Glutamatergic neuron (in vitro differentiated cells): Measurements from ENCODE around the gene HIGD1C. TPM values are rescaled to one million over a fixed set of nuclear protein-coding genes. Genes with fewer than 3 reads are reported as not detected.

Experiments used
- DNase-seq: peaks from one replicate; pipeline ENCODE4 v3.0.0; 2022
- H3K27ac Mint-ChIP-seq: one replicate; pipeline ENCODE4 v1.8.0; 2020; ENCODE audit warnings: mild to moderate bottlenecking, mixed read lengths, inconsistent platforms; ENCODE audit not compliant: unreplicated experiment
- H3K27me3 Mint-ChIP-seq: one replicate; pipeline ENCODE4 v1.8.0; 2020; ENCODE audit warnings: mild to moderate bottlenecking, moderate library complexity, mixed read lengths, inconsistent platforms; ENCODE audit not compliant: unreplicated experiment
- H3K36me3 Mint-ChIP-seq: one replicate; pipeline ENCODE4 v1.8.0; 2020; ENCODE audit warnings: mild to moderate bottlenecking, mixed read lengths, inconsistent platforms; ENCODE audit not compliant: unreplicated experiment
- H3K4me1 Mint-ChIP-seq: one replicate; pipeline ENCODE4 v1.8.0; 2020; ENCODE audit warnings: mild to moderate bottlenecking, low read depth, mixed read lengths, inconsistent platforms; ENCODE audit not compliant: unreplicated experiment
- H3K4me3 Mint-ChIP-seq: one replicate; pipeline ENCODE4 v1.8.0; 2020; ENCODE audit warnings: mild to moderate bottlenecking, mixed read lengths, inconsistent platforms; ENCODE audit not compliant: unreplicated experiment
- H3K9me3 Mint-ChIP-seq: one replicate; pipeline ENCODE4 v1.8.0; 2020; ENCODE audit warnings: mild to moderate bottlenecking, moderate library complexity, mixed read lengths, inconsistent platforms; ENCODE audit not compliant: unreplicated experiment
- total RNA-seq: library from RNA; stranded (reverse); fragmentation: NEBNext Ultra II Directional; extraction: Animal tissue kit (Norgen Biotek cat#: 25700); gene quantifications from one replicate; pipeline ENCODE4 v1.2.1, GENCODE V29; 2021; ENCODE audit not compliant: unreplicated experiment
- TF ChIP-seq, protein P1 (sequence below): fragments of 200-600 bp; sonication (generic); IDR thresholded peaks from one replicate; pipeline ENCODE4 v1.5.0; 2021; ENCODE audit not compliant: partially characterized antibody, unreplicated experiment

Gene HIGD1C
- total RNA-seq, 1 donor from 2014 or later, result not detected

DNA sequence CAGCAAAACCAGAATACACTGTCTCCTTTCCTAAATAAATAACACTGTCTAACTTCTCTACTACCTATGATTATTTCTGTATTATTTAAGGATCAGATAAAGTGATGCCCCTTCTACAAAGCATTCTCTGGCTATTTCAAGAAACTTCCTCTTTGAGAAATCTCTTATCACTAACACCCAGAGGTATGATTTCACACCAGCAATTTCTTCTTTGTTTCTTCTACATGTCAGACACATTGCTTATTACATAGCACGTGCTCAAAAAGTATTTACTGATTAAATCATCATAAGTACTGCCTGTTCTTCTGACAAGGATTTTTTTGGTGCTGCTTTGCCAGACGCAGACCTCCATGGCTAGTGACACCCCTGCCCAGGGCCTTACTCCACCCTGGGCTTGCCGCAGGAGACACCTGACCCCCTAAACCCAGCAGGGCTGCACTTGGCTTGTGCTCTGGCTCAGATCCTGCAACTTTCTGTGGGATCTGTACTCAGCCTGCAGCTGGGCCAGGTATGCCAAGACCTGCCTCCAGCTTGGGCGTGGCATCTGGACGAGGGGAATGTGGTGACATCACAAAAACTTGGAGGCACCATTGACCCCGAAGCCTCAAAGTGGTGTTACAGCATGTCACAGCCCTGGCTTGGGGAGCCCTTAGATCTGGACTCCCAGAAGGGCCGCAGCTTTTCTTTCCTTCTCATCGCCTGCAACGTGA, 15.4 kb upstream of the HIGD1C start:
- no peaks in the 10 kb centered on the region for H3K4me1 Mint-ChIP-seq
- H3K27me3 Mint-ChIP-seq, result no peaks in the 10 kb centered on the region
- H3K9me3 Mint-ChIP-seq, result no peaks in the 10 kb centered on the region
- TF ChIP-seq, protein P1, sequence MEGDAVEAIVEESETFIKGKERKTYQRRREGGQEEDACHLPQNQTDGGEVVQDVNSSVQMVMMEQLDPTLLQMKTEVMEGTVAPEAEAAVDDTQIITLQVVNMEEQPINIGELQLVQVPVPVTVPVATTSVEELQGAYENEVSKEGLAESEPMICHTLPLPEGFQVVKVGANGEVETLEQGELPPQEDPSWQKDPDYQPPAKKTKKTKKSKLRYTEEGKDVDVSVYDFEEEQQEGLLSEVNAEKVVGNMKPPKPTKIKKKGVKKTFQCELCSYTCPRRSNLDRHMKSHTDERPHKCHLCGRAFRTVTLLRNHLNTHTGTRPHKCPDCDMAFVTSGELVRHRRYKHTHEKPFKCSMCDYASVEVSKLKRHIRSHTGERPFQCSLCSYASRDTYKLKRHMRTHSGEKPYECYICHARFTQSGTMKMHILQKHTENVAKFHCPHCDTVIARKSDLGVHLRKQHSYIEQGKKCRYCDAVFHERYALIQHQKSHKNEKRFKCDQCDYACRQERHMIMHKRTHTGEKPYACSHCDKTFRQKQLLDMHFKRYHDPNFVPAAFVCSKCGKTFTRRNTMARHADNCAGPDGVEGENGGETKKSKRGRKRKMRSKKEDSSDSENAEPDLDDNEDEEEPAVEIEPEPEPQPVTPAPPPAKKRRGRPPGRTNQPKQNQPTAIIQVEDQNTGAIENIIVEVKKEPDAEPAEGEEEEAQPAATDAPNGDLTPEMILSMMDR, result no peak
- DNase-seq, result no peak
- H3K27ac Mint-ChIP-seq, result no peak overlapping the region
- no peaks in the 10 kb centered on the region for H3K36me3 Mint-ChIP-seq
- no peak overlapping the region for H3K4me3 Mint-ChIP-seq

DNA sequence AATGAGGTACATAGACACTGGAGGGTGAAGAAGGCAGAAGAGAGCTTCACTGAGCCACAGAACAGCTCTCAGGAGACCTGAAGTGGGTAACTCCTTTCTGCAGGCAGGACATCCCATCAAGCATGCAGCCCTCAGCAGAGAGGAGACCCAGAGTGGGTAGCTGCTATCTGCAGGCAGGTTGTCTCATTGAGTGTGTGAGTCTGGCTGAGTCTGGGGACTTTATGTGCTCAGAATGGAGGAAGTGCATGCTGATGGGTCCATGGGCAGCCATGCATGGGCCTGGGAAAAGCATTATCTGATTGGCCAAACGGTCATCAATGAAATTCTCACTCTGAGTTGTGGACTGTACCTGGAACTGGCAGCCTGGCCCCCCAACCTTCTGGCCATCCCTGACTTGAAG, 14.7 kb upstream of the HIGD1C start:
- no peak for DNase-seq
- Mint-ChIP-seq H3K4me3 (no peak overlapping the region), H3K4me1 (no peaks in the 10 kb centered on the region), H3K27me3 (no peaks in the 10 kb centered on the region), H3K9me3 (no peaks in the 10 kb centered on the region), H3K27ac (no peak overlapping the region), H3K36me3 (no peaks in the 10 kb centered on the region)
- TF ChIP-seq, protein P1, result no peak

DNA sequence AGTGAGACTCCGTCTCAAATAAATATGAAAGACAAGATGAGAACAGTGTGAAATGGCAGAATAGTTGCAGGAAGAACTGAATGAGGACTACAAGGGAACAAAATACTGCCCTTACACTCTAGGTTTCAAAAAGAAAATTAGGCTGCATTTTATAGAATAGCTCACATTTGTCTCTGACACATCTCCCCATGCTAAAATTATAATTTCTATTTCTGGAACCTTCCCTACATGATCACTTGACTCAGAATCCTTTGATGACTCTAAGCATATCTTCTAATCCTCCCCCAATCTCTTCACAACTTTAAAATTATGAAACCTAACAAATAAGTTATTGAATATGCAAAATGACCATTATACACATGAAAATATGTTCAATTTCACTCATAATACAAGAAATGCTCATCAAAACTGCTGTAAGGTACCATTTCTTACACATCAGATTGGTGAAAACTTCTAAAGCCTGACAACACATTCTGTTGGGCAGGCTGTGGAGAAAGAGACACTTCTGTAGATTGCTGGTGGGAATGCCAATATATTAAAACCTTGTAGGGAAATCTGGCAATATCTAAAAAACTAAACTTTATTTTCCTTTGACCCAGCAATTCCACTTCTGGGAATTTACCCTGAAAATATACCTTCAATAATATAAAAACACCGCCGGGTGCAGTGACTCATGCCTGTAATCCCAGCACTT, 4.3 kb upstream of the HIGD1C start:
- Mint-ChIP-seq H3K4me3 (no peak overlapping the region), H3K4me1 (peaks cover 1% of the 10 kb centered on the region), H3K9me3 (no peaks in the 10 kb centered on the region), H3K27me3 (peaks cover 2% of the 10 kb centered on the region), H3K27ac (no peak overlapping the region), H3K36me3 (no peaks in the 10 kb centered on the region)
- TF ChIP-seq, protein P1, result no peak
- DNase-seq, result no peak

DNA sequence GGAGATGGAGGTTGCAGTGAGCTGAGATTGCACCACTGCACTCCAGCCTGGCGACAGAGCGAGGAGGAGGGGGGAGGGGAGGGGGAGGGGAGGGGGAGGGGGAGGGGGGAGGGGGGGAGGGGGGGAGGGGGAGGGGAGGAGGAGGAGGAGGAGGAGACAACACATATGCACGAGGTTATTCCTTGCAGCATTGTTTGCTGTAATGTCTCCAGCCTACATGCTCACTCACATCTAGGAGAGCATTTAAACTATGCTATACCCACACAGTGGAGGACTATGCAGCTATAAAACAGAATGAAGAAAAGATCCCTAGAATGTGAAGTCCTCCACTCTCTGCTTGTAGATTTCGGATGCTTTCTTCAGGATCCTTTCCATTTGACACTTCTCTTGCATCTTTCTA, 3.5 kb upstream of the HIGD1C start:
- TF ChIP-seq, protein P1, result no peak
- peaks cover 2% of the 10 kb centered on the region for H3K27me3 Mint-ChIP-seq
- DNase-seq, result no peak
- H3K36me3 Mint-ChIP-seq, result no peaks in the 10 kb centered on the region
- H3K4me1 Mint-ChIP-seq, result peaks cover 1% of the 10 kb centered on the region
- H3K9me3 Mint-ChIP-seq, result no peaks in the 10 kb centered on the region
- no peak overlapping the region for H3K27ac Mint-ChIP-seq
- no peak overlapping the region for H3K4me3 Mint-ChIP-seq

DNA sequence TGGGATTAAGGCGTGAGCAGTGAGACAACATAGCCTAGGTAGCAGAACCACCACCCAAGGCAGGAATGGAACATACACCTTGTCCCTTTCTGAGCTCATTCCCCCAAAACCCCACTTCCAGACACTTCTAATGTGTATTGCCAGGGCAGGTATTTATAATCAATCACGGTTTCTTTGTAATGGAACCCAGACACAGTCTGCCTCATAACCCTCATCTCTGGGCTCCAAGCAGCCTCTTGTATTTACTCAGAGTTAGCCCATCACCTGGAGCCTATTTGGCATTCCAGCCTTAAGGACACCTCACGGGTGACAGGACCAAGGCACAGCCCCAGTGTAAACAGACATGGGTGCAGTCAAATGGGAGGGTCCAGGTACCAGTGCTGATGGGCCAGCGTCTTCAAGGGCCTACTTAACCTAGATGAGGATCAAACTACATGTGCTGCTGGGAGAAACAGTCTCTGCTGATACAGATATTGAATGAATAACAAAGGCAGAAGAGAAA, 2.5 kb upstream of the HIGD1C start:
- H3K27ac Mint-ChIP-seq, result no peak overlapping the region
- peaks cover 1% of the 10 kb centered on the region for H3K4me1 Mint-ChIP-seq
- TF ChIP-seq, protein P1, result no peak
- H3K9me3 Mint-ChIP-seq, result no peaks in the 10 kb centered on the region
- DNase-seq, result no peak
- no peaks in the 10 kb centered on the region for H3K36me3 Mint-ChIP-seq
- H3K4me3 Mint-ChIP-seq, result no peak overlapping the region
- peaks cover 2% of the 10 kb centered on the region for H3K27me3 Mint-ChIP-seq
